Neutrophil (primary cell): Measurements from ENCODE around the gene YPEL1.

Experiments used
- H3K27ac ChIP-seq: fragments of 200-600 bp; sonication (generic); 2 replicates; pipeline ENCODE4 v1.5.1; 2016; ENCODE audit warnings: mild to moderate bottlenecking, moderate library complexity
- H3K27me3 ChIP-seq: fragments of 200-600 bp; sonication (generic); 2 replicates; pipeline ENCODE4 v1.6.0; 2016; ENCODE audit warnings: mild to moderate bottlenecking
- H3K36me3 ChIP-seq: fragments of 200-600 bp; sonication (generic); 2 replicates; pipeline ENCODE4 v1.5.1; 2017
- H3K4me1 ChIP-seq, 2 experiments: fragments of 200-600 bp in 1 of 2; sonication (generic) in 1 of 2; 1 replicate in 1 of 2; 2 replicates in 1 of 2; pipeline versions ENCODE4 v1.5.1 to v1.6.1; 2013 to 2016; ENCODE audit warnings: low read depth in 1 of 2, low read length in 1 of 2, mild to moderate bottlenecking in 1 of 2, moderate library complexity in 1 of 2; ENCODE audit not compliant: control insufficient read depth in 1 of 2, insufficient read depth in 1 of 2
- H3K4me3 ChIP-seq, 2 experiments: fragments of 200-600 bp in 1 of 2; sonication (generic) in 1 of 2; 1 replicate in 1 of 2; 2 replicates in 1 of 2; pipeline ENCODE4 v1.5.1; 2013 to 2016; ENCODE audit warnings: low read depth in 1 of 2, low read length in 1 of 2, mild to moderate bottlenecking in 1 of 2, moderate library complexity in 1 of 2
- H3K9me3 ChIP-seq: fragments of 200-600 bp; sonication (generic); 2 replicates; pipeline ENCODE4 v1.5.1; 2016
- TF ChIP-seq, protein P1 (sequence below): fragments of 200-600 bp; sonication (generic); IDR thresholded peaks from 2 replicates; pipeline ENCODE4 v1.5.1; 2016; ENCODE audit warnings: antibody characterized with exemption

The YPEL1 gene

DNA sequence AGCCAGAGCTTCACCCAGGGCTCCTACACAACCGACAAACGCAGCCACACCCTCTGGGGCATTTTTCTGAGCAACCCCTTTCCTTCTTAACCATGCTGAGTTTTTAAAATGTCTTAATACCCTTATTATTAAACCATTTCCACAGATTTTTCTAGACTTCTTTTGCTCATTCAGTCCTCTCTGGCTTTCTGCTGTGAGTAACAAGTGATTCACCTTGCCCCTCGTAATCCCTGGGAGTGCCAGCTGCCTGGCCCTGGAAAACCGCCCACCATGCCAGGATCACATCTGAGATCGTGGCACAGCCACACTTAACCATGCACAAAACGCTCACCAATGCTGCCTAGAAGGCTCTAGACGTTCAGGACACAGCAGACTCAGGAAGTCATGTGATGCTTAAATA, 25.4 kb downstream of the YPEL1 start:
- H3K27me3 ChIP-seq = no peaks in the 10 kb centered on the region
- no peaks in the 10 kb centered on the region for H3K4me1 ChIP-seq
- TF ChIP-seq, protein P1, sequence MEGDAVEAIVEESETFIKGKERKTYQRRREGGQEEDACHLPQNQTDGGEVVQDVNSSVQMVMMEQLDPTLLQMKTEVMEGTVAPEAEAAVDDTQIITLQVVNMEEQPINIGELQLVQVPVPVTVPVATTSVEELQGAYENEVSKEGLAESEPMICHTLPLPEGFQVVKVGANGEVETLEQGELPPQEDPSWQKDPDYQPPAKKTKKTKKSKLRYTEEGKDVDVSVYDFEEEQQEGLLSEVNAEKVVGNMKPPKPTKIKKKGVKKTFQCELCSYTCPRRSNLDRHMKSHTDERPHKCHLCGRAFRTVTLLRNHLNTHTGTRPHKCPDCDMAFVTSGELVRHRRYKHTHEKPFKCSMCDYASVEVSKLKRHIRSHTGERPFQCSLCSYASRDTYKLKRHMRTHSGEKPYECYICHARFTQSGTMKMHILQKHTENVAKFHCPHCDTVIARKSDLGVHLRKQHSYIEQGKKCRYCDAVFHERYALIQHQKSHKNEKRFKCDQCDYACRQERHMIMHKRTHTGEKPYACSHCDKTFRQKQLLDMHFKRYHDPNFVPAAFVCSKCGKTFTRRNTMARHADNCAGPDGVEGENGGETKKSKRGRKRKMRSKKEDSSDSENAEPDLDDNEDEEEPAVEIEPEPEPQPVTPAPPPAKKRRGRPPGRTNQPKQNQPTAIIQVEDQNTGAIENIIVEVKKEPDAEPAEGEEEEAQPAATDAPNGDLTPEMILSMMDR = no peak

GRCh38 chr22:21709688-21710087, 25.9 kb downstream of the YPEL1 start:
- H3K27ac ChIP-seq = no peak overlapping the region
- H3K4me3 ChIP-seq = no peak overlapping the region
- TF ChIP-seq, protein P1 = no peak
- H3K9me3 ChIP-seq = no peaks in the 10 kb centered on the region
- no peaks in the 10 kb centered on the region for H3K4me1 ChIP-seq
- H3K27me3 ChIP-seq = no peaks in the 10 kb centered on the region
- peaks cover 11% of the 10 kb centered on the region for H3K36me3 ChIP-seq

More for the DNA sequence above, 25.4 kb downstream of the YPEL1 start:
- Histone ChIP-seq H3K36me3 (peaks cover 11% of the 10 kb centered on the region), H3K9me3 (no peaks in the 10 kb centered on the region), H3K4me3 (no peak overlapping the region), H3K27ac (no peak overlapping the region)

GRCh38 chr22:21708960-21709359, 26.6 kb downstream of the YPEL1 start:
- H3K27me3 ChIP-seq = no peaks in the 10 kb centered on the region
- TF ChIP-seq, protein P1 = no peak
- H3K9me3 ChIP-seq = no peaks in the 10 kb centered on the region
- H3K36me3 ChIP-seq = peaks cover 11% of the 10 kb centered on the region
- no peak overlapping the region for H3K27ac ChIP-seq
- no peaks in the 10 kb centered on the region for H3K4me1 ChIP-seq
- no peak overlapping the region for H3K4me3 ChIP-seq

DNA sequence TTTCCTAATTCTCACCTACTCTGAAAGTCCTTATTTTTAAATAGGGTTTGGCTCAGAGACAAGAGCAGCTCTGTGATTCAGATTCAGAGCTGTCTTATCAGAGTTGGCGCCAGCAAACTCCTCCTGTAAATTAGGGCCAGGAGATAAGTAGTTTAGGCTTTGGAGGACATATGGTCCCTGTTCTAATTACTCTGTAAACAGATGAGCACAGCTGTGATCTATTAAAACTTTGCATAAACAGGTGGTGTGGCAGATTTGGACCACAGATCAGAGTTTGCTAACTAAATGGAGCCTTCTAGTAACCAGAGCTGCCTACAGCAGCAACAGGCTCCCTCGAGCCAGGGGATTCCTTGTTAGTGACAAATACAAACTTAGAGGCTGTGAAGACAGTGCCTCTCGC, 27.9 kb downstream of the YPEL1 start:
- TF ChIP-seq, protein P1 = no peak
- peaks cover 11% of the 10 kb centered on the region for H3K36me3 ChIP-seq
- H3K4me1 ChIP-seq = no peaks in the 10 kb centered on the region
- H3K27me3 ChIP-seq = no peaks in the 10 kb centered on the region
- no peaks in the 10 kb centered on the region for H3K9me3 ChIP-seq
- no peak overlapping the region for H3K27ac ChIP-seq
- H3K4me3 ChIP-seq = no peak overlapping the region

DNA sequence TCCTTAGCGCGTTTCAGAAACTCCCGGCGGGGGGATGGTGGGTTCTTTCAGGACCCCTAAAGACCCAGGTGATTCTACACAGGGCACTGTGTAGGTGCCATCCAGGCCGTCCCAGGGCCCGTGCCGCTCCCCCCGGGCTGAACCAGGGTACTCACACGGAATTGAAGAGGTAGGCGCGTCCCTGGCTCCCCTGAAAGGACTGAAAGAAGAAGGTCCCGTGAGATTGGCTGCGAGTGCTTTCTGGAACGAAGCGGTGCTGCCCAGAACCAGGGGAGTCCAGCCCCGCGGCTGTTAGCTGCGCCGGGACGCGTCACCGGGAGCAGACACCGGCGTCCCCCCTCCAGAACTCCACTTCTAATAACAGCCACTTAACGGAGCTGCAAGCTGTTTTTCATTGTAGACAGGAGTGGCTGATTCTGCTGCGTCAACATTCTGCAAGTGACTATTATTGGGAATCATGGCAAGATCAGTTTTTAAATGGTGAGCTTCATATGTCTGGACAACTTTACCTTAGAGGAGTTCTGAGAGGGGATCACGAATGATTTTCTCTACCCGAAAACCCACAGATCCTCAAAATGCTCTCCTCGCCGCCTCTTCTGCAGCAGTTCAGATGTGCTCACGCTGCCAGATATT, 31.8 kb downstream of the YPEL1 start:
- Histone ChIP-seq H3K27ac (no peak overlapping the region), H3K36me3 (peaks cover 32% of the 10 kb centered on the region), H3K9me3 (no peaks in the 10 kb centered on the region), H3K4me3 (no peak overlapping the region), H3K27me3 (no peaks in the 10 kb centered on the region), H3K4me1 (no peaks in the 10 kb centered on the region)
- TF ChIP-seq, protein P1 = no peak
